GM12891 (cell line): Measurements from ENCODE around the gene NXF2B. TPM values are rescaled to one million over a fixed set of nuclear protein-coding genes. Genes with fewer than 3 reads are reported as not detected.
"Not testable (repeated sequence)": the region's sequence is repeated elsewhere in the genome, so short reads cannot be mapped to it uniquely, and the experiment has no call there.

Source experiments
- DNase-seq: peaks from one replicate; pipeline ENCODE4 v3.0.0; 2011; ENCODE audit warnings: low spot score; ENCODE audit not compliant: insufficient read length
- FAIRE-seq: peaks from 2 replicates; lab custom pipeline; 2011; peaks lifted over from hg19 to GRCh38; lab: Jason Lieb, UNC
- PAX5 ChIP-seq: IDR thresholded peaks from 2 replicates; pipeline ENCODE4 v1.6.1; 2011; ENCODE audit warnings: low read length, moderate library complexity, mild to moderate bottlenecking; ENCODE audit not compliant: insufficient read depth, severe bottlenecking
- POLR2A ChIP-seq: IDR thresholded peaks from 2 replicates; pipeline ENCODE4 v1.6.1; 2011; ENCODE audit warnings: low read depth, low read length, control low read depth
- POLR2AphosphoS5 ChIP-seq: IDR thresholded peaks from 2 replicates; pipeline ENCODE4 v1.6.1; 2011; ENCODE audit warnings: low read depth, low read length, control low read depth
- POU2F2 ChIP-seq: IDR thresholded peaks from 2 replicates; pipeline ENCODE4 v1.6.1; 2011; ENCODE audit warnings: low read depth, mild to moderate bottlenecking, control low read depth, low read length, moderate library complexity
- SPI1 ChIP-seq: IDR thresholded peaks from 2 replicates; pipeline ENCODE4 v1.6.1; 2011; ENCODE audit warnings: low read depth, low read length, control low read depth
- TAF1 ChIP-seq: IDR thresholded peaks from 2 replicates; pipeline ENCODE4 v1.6.1; 2011; ENCODE audit warnings: low read depth, low read length, control low read depth
- polyA plus RNA-seq: library from polyadenylated mRNA; unstranded; fragments of >200 nt; gene quantifications from one replicate; pipeline ENCODE4 v1.2.1, GENCODE V29; 2012; ENCODE audit warnings: low read depth, missing spikeins, inconsistent platforms; ENCODE audit not compliant: missing spikeins

NXF2B gene, protein sequence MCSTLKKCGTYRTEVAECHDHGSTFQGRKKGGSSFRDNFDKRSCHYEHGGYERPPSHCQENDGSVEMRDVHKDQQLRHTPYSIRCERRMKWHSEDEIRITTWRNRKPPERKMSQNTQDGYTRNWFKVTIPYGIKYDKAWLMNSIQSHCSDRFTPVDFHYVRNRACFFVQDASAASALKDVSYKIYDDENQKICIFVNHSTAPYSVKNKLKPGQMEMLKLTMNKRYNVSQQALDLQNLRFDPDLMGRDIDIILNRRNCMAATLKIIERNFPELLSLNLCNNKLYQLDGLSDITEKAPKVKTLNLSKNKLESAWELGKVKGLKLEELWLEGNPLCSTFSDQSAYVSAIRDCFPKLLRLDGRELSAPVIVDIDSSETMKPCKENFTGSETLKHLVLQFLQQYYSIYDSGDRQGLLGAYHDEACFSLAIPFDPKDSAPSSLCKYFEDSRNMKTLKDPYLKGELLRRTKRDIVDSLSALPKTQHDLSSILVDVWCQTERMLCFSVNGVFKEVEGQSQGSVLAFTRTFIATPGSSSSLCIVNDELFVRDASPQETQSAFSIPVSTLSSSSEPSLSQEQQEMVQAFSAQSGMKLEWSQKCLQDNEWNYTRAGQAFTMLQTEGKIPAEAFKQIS
- not detected for polyA plus RNA-seq

DNA sequence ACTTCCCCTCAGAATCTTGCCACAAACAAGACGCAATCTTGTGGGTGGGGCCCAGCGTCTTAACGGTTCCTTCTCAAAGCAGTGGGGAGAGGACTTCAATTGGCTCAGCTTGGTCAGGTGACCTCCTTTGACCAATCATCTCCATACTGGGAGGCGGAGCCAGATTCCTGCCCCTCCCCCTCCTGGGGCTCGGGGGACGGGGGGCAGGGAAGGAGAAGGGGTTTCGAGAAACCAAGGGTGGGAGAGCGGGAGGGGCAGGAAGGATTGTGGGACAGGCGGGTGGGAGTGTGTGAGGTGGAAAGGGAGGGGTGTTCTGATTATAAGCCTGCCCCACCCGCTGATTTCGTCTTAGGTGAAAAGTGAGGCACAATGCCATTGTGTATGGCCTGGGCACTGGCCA, at the start of gene NXF2B:
Gene NXF2B (minus strand): TSS at position 101 of the 400 bp plus-strand sequence. CDS start 59,972 bp downstream, outside the sequence.
- DNase-seq, FAIRE-seq: not testable (repeated sequence)

DNA sequence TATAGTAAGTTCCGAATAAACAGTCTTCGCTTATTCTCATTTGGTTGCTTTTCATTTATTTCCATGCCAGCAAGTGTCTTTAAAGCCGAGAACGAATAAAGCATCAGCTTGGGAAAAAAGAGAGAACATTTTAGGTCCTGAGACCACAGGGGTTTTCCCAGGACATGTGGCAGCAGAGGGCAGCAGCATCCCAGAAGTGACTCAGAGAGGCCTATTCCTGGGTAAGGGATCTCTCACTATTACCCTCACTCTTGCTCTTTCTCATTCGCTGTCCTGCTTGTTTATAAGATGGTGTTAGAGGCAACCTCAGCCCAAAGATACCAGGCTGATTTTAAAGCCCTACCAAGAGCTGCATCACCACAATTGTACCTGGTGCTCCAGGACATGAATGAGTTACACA, 39.0 kb upstream of the NXF2B start:
- not testable (repeated sequence) for DNase-seq, FAIRE-seq

DNA sequence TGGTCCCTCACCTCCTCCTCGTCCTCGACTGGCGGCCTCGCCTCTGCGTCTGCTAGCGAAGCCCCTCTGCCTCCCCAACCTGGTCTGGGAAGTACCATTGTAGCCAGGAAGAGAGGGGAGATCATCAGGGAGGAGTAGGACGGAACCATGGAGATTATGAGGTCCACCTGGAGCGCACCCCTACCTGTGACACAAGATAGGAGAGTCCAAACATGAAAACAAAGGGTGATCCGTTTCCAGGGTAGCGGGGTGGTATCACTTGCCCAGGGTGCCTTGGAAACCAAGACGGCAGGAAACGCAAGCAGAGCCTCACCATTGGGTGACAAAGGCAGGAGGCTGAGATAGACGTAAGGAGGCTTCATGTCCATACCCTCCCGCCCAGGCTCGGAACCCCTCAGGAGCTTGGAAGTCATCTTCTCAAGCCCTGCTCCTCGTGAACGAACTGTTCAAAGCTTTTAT, 32.0 kb upstream of the NXF2B start, which contains the start of gene TCP11X2:
Gene TCP11X2 (minus strand): TSS at position 51 of the 459 bp plus-strand sequence.
- DNase-seq: not testable (repeated sequence)
- FAIRE-seq: peak; percentile 5

DNA sequence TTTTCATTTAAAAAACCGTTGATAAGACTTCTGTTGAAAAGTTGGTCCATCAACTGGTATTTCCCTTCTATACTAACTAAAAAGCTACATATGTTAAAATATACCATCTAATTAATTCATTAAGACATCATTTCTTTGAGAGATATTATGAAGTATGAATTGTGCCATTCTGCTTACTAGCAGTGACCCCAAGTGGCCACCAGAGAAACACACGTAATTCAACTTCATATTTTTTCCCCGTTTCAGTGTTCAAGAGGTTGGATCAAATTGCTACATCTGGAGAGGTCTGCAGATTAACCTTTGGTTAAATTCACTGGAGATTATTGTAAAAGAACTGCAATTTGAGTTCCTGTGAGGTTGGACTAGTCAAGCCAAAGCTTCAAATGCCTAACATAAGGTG, 30.4 kb upstream of the NXF2B start:
- not testable (repeated sequence) for DNase-seq
- FAIRE-seq: peak; percentile 45

DNA sequence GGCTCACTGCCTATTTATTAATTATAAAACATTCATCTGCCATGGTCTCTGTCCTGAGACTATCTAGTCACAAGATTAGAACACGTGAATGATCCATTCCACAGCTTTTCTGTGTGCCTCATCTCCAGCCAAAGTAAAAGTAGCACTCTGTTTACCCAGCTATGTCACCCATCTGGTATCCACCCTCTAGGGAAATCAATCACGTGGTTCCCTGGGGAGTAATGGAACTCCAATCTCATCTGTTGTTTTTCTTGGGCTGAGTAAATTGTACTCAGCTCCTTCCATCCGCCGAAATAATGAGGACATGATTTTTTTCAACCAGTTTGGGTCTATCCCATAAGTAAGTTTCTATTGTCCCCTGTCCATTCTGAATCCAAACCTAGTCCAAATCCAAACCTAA, 18.8 kb upstream of the NXF2B start:
- peak; percentile 61 for FAIRE-seq
- not testable (repeated sequence) for DNase-seq

DNA sequence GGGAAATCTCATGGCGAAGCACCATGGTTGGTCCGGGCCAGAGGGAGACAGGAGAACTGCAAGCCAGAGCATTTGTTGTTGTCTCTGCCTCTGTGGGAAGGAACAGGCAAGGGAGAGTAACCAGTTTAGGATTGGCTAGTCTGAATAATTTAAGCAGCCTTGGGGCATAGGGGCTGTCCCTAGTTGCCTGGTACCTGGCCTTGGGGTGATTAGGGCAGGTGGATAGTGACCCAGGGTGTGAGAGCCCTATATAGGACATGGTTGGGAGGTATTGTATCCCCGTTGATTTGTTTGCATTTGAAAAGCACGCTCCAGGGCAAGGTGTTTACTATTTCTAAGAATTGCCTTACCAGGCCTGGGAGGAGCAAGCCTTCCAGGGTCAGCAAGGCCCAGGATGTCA, 25.3 kb downstream of the NXF2B start:
- FAIRE-seq: peak; percentile 85
- DNase-seq: not testable (repeated sequence)

DNA sequence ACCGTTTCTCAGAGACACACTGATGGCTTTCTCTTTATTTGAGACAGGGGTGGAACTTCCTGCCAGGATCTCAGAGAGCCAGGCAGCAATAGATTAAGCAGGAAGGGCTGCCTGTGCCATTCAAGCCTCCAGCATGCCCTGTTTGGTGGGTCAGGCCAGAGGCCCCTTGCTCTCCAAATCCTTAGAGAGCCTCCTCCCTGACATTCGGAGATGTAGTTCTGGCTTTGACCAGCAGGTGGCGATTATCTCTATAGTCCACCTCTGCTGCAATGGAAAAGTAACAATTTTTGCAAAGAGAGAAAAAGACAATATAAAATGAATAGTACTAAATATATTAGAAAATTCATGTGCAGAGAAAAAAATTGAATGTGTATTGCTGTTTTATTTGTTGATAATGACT, 93.9 kb downstream of the NXF2B start:
- FAIRE-seq: peak; percentile 55

DNA sequence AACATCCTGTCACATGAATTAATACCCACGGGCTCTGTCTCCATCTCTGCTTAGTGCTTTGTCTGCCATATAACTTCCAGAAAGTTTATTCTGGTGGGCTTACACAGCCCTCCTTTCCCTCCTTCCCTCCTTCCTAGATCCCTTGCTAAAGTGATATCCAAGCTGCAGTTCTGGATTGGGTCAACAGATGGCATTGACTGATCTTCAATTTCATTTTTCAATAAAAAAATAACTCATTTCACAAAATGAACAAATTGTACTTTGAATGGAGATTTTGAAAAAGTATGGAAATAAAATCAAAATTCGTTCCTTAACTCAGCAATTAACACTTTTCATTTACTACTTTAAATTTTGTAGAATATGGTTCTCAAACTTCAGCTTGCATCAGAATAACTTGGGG, 97.9 kb downstream of the NXF2B start:
- no peak for TF ChIP-seq POLR2AphosphoS5
- TF ChIP-seq POU2F2: no peak
- no peak for TF ChIP-seq PAX5
- no peak for TF ChIP-seq TAF1
- TF ChIP-seq POLR2A: no peak
- no peak for TF ChIP-seq SPI1
- DNase-seq: no peak
- FAIRE-seq: no peak

More for the DNA sequence above, 93.9 kb downstream of the NXF2B start:
- peak; percentile 0 for DNase-seq
- TF ChIP-seq SPI1: no peak
- TF ChIP-seq POLR2AphosphoS5: no peak

DNA sequence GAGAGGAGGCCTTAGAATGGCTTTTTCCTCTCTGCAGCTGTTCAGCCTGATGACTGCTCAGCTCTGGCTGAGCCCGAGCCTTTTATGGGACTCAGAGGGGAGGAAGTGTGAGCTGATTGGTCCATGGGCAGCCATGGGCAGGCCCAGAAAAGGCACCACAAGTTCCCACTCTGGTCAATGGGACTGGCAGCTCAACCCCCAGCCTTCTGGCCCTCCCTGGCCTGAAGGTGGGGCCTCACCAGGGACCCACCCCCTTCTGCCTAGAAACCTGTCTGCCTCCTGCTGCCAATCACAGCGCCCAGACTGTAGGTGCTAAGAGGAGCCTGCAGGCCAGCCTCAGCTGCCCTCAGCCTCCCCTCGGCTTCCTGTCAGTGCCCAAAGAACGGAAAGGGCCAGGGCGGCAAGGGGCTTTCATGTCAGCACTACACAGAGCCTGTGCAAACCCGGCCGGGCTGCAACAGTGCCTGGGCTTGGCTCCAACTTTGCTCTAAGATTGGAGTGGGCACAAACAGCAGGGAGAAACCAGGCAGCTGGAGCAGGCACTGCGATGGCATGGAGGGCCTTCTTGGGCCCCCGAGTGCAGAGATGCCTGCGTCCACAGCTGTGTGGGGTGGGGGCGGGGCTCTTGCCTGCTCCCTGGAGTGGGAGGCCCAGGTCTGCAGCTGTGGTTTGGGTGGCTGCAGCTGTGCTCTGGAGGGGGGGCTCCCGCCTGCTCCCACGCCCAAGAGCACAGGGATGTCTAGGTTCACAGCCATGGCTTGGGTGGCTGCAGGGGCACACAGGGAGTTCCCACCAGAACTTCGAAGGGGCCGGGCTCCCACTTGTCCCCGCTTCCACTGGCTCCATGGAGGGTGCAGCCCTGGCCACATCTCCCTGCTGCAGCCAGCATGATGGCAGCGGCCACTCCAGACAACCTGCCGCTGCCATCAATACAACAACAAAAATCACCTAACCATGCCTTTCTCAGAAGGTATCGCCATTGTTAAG, 100.2 kb downstream of the NXF2B start:
- FAIRE-seq (no peak), DNase-seq (no peak)
- no peak for TF ChIP-seq TAF1
- no peak for TF ChIP-seq POLR2AphosphoS5
- no peak for TF ChIP-seq PAX5
- no peak for TF ChIP-seq SPI1
- TF ChIP-seq POU2F2: no peak
- TF ChIP-seq POLR2A: no peak

DNA sequence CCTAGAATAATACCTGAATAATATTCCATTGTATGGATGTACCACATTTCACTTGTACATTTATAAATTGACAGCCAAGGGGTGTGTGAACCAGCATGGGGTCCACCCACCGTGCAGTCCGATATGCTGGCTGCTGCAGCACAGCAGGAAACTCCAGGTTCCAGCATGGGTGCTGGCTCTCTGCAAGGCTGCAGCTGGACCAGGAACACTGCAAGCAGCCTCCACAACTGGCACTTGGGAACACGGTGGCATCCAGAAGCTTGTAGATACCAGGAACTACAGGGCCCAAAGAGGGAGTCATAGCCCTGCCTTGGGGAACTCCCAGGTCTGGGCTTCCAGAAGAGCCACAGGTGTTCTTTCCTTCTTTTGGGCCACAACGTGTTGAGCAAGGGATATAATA, 101.6 kb downstream of the NXF2B start:
- DNase-seq: no peak
- TF ChIP-seq POLR2AphosphoS5 (no peak), SPI1 (no peak), POLR2A (no peak), PAX5 (no peak), POU2F2 (no peak), TAF1 (no peak)
- no peak for FAIRE-seq
